GM18511 (cell line): Measurements from ENCODE around the gene SORCS2.

Source experiments
- ATAC-seq: cut with Tn5 transposase; IDR thresholded peaks from one replicate; pipeline ENCODE4 v1.9.1; 2021; ENCODE audit warnings: mild to moderate bottlenecking, moderate library complexity; ENCODE audit not compliant: unreplicated experiment

Gene SORCS2

GRCh38 chr4:7192252-7193029 lies at the start of gene SORCS2:
SORCS2 (plus strand) TSS chr4:7192538.
- ATAC-seq = no peak

GRCh38 chr4:7144374-7145290 lies 47.7 kb upstream of the SORCS2 start:
- no peak for ATAC-seq

- ATAC-seq = no peak
Observed at GRCh38 chr4:7145291-7145934, 46.9 kb upstream of the SORCS2 start.

- no peak for ATAC-seq
Observed at GRCh38 chr4:7146059-7146785, 46.1 kb upstream of the SORCS2 start.

GRCh38 chr4:7146786-7147115 lies 45.6 kb upstream of the SORCS2 start:
- no peak for ATAC-seq

- ATAC-seq = no peak
Observed at GRCh38 chr4:7147261-7147660, 45.1 kb upstream of the SORCS2 start.

- no peak for ATAC-seq
Observed at GRCh38 chr4:7147661-7148310, 44.6 kb upstream of the SORCS2 start.

- ATAC-seq = no peak
Observed at GRCh38 chr4:7148337-7148736, 44.0 kb upstream of the SORCS2 start.

- ATAC-seq = no peak
Observed at GRCh38 chr4:7150036-7150635, 42.2 kb upstream of the SORCS2 start.

- no peak for ATAC-seq
Observed at GRCh38 chr4:7151668-7152227, 40.6 kb upstream of the SORCS2 start.

GRCh38 chr4:7153711-7154110 lies 38.6 kb upstream of the SORCS2 start:
- ATAC-seq = no peak

- ATAC-seq = no peak
Observed at GRCh38 chr4:7154351-7154981, 37.9 kb upstream of the SORCS2 start.

- no peak for ATAC-seq
Observed at GRCh38 chr4:7155590-7156071, 36.7 kb upstream of the SORCS2 start.

GRCh38 chr4:7156328-7156727 lies 36.0 kb upstream of the SORCS2 start:
- ATAC-seq = no peak

- no peak for ATAC-seq
Observed at GRCh38 chr4:7156761-7157488, 35.4 kb upstream of the SORCS2 start.

GRCh38 chr4:7157666-7158065 lies 34.7 kb upstream of the SORCS2 start:
- no peak for ATAC-seq

GRCh38 chr4:7158081-7158750 lies 34.1 kb upstream of the SORCS2 start:
- no peak for ATAC-seq

- no peak for ATAC-seq
Observed at GRCh38 chr4:7158991-7159390, 33.3 kb upstream of the SORCS2 start.
